ENCODE data around the gene AP2A1.

GRCh38 chr19:49774969-49775368 lies 8.2 kb downstream of the AP2A1 start:
- TF ChIP-seq CTCF (conservative IDR thresholded peaks at IDR 0.05) (no peak), ZFX (IDR thresholded peaks at IDR 0.05) (no peak)
